HuH-7 (cell line): ENCODE results near the gene SH3PXD2B.
A peak's percentile ranks its signal among the peaks of the same experiment; 100 is the strongest.

Experiments used
- DNase-seq: peaks from one replicate; pipeline ENCODE4 v3.0.0; 2011; ENCODE audit warnings: low spot score

The SH3PXD2B gene

DNA sequence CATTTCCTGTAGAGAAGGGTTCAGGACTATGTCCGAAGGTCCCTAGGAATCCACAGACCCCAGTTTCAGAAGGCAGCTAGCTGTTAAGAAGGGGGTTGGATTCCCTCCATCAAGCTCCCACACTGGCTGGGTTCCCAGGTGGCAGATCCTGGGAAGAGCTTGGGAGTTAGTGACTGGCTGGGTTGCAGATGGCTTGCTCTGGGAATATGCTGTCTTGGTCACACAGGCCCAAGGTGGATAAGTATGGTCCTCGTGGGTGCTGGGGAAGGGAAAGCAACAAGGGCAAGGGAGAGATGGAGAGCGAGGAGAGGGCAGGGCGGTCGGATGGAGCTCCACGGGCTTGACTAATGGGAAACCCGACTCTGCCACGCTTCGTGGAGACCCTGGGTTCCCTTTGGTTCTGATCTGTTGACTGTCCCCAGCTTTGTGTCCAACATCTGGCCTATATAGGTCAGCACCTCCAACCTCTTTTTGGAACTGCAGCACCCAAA, 17.4 kb downstream of the SH3PXD2B start:
- DNase-seq = no peak

GRCh38 chr5:172436078-172436878, 18.0 kb downstream of the SH3PXD2B start:
- DNase-seq = no peak

DNA sequence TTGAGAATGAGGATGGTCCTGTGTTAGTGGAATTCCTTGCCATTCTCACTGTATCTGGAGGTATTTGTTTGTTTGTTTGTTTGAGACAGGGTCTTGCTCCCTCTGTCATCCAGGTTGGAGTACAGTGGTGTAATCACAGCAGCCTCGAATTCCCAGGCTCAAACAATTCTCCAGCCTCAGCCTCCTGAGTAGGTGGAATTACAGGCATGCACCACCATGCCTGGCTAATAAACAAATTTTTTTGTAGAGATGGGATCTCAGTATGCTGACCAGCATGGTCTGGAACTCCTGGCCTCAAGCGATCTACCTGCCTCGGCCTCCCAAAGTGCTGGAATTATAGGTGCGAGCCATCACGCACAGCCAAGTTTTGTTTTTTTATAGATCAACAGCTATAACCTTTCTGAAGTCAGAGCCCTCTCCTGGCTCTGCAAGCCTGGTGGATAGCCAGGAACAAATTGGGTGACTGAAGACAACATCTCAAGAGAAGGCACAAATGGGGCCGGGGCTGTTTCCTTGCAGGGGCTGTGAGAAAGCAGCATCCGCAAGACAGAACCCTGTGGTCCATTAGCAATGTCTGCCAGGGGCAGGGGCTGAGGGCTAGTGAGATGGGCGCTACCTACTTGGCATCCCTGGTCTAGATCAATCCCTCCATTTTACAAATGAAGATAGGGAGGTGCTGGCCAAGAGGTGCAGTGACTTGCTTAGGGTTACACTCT, 18.8 kb downstream of the SH3PXD2B start:
- no peak for DNase-seq

GRCh38 chr5:172434251-172434650, 20.1 kb downstream of the SH3PXD2B start:
- no peak for DNase-seq

- DNase-seq = no peak
Measured at GRCh38 chr5:172433513-172433912, 20.8 kb downstream of the SH3PXD2B start.

- DNase-seq = no peak
Measured at GRCh38 chr5:172433071-172433470, 21.3 kb downstream of the SH3PXD2B start.

GRCh38 chr5:172430354-172430753, 24.0 kb downstream of the SH3PXD2B start:
- no peak for DNase-seq

GRCh38 chr5:172429201-172429940, 25.0 kb downstream of the SH3PXD2B start:
- no peak for DNase-seq

- peak; percentile 59 for DNase-seq
Measured at GRCh38 chr5:172428224-172429166, 25.8 kb downstream of the SH3PXD2B start.

DNA sequence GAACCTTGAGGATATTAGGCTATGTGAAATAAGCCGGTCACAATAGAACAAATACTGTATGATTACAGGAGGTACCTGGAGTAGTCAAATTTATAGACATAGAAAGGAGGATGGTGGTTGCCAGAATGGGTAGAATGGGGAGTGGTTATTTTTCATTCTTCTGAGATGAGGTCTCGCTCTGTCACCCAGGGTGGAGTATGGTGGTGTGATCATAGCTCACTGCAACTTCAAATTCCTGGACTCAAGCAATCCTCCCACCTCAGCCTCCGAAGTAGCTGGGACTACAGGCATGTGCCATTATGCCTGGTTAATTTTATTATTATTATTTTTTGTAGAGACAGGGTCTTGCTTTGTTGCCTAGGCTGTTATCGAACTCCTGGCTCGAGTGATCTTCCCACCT, 27.1 kb downstream of the SH3PXD2B start:
- no peak for DNase-seq

- DNase-seq = no peak
Measured at GRCh38 chr5:172426086-172426485, 28.2 kb downstream of the SH3PXD2B start.

DNA sequence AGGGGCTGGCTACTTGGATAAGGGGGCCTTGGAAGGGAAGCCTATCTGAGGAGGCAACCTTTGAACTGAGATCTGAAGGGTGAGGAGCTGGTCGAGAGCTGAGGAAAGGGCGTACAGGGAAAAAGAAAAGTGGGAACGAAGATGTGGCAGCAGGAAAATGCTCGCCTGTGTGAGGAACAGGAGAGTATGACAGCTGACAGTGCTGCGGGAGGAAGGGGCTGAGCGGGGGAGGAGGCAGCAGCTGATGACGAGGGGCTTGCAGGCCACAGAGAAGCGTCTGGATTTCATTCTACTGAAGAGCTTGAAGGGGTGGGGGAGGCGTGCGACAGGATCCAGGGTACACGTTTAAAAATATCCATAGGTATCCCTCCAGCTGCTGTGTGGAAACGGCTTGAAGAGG, 28.9 kb downstream of the SH3PXD2B start:
- no peak for DNase-seq

DNA sequence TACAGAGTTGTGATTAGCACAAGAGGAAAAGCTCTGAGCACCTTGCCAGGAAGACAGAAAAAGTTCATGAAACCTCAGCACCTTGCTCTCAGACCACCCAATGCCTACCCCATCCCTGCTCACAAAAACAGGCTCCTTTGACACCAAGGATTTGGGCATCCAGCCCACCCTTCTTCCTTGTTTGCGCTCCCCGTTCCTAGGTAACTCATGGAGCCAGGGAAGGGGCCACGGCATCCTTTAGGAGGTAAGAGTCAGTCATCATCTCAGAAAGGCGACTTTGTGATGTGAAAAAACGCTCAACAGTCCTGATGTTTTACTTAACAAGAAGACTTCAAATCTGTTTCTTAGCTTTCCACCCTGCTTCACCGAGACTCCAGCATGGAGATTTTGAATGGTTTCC, 29.5 kb downstream of the SH3PXD2B start:
- no peak for DNase-seq

DNA sequence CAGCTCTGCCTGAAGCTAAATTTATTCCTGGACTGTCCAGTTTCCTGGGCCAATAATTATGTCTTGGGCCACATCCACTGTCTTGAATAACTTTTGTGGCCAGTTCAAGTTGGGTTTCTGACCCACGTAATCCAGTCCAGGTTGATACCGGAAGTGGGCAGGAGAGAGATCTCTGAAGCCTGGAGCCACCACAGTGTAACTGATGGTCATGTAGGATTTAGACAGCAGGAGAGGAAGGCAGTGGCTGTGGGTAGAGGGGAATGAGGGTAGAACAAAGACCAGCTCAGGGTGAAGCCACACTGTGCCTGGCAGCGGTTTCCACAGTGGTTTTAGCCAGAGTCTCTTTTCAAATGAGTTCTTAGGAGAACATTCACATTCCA, 30.2 kb downstream of the SH3PXD2B start:
- no peak for DNase-seq

DNA sequence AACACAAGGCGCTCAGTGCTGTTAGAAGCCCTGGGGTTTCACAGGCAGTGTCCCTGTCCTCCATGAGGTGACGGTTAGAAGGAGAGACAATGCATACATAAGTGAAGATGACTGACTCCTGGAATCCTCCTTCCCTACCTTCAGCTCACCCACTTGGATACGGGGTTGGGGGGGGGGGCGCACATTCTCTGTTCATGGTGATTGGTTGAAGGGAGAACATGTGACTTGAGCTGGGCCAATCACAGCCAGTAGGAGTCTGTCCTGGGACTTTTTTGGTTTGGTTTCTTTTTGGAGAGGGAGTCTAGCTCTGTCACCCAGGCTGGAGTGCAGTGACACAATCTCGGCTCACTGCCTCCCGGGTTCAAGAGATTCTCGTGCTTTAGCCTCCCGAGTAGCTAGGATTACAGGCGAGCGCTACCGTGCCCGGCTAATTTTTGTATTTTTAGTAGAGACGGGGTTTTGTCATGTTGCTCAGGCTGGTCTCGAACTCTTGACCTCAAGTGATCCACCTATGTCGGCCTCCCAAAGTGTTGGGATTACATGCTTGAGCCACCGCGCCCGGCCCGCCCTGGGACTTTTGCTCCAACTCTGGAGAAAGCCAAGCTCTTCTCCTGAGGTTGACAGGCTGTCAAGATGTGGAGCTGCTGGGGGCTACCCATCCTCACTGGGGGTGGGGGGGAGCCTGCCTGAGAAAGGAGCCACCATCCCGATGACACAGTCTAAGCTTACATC, 30.8 kb downstream of the SH3PXD2B start:
- DNase-seq = no peak

DNA sequence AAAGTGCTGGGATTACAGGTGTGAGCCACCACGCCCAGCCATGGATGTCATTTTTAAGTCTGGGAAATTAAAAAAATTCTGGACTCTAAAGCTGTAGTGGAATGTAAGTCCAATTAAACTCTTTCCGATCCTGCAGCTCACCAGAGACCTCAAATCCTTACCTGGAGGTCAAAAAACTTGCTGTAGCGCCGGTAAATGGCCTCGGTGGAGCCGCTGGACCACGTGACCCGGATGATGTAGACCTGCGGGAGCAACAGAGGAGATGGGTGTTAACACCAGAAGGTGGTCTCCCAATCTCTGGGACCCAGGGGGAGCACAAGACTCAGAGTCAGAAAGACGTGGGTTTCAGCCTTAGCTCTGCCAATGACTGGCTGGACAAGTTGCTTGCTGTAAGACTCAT, 32.1 kb downstream of the SH3PXD2B start:
- DNase-seq = no peak

DNA sequence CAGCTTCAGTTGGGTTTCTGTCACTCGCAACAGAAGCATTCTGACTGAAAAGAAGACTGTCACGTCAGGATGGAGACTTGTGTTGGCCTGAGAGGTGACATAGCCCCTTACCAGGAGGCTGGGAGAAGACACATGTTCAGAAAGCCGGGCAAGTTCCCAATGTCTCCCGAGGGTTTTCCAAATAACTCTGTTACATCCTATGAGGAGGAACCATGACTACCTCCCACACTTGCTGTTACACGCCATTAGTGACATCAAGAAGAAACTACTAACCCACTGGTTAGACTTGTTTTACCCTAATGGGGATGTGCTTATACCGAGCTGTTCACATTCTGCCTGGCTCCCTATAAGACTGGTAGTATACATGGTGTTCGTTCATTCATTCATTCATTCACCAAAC, 33.3 kb downstream of the SH3PXD2B start:
- no peak for DNase-seq

GRCh38 chr5:172420235-172420939, 33.9 kb downstream of the SH3PXD2B start:
- peak; percentile 96 for DNase-seq

DNA sequence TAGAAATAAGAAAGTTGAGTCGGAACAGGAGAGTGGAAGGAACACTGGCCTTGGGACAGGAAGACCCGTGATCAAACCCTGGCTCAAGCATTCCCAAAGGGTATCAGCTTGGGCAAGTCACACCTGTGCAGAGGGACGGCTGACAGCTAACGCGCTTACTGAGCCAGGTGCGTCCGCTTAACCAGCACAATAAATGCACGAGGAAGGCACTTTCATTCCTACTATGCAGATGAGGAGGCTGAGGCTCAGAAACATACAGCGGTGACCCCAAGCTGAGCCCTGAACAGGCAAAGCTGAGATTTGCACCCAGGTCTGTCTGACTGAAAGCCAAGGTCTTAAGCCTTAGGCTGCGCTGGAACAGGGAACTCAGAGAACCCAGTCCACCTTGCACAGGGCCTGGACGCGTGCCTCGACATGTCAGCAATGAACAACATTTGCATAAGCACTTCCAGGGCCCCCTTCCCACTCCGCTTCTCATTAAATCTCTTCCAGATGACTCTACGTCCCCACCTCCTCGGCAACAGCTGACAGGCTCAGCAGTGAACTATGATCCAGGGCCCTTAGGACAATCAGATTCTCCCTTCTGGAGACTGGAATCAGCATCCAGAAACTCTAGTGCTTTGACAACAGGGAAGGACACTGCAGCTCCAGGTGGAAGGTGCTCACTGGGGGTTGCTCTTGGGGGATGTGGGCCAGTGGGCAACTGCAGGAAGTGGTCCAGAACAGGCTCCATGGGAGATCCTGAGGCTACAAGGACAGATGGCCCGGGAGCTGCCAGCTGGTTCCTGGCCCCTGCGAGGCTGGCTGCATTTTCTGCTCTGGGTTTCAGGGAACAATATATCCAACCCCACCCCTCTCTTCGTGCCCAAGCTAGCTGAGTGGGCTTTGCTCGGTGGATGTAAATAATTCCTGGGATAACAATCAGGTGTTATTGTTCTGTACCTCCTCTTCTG, 35.2 kb downstream of the SH3PXD2B start:
- no peak for DNase-seq
